Keratinocyte (primary cell): ENCODE data around the gene GPR37L1. TPM values are rescaled to one million over a fixed set of nuclear protein-coding genes. Genes with fewer than 3 reads are reported as not detected.
"Not testable (repeated sequence)": the region's sequence is repeated elsewhere in the genome, so short reads cannot be mapped to it uniquely, and the experiment has no call there.

Source experiments
- DNase-seq: peaks from one replicate; pipeline ENCODE4 v3.0.0-alpha.2; 2011; ENCODE audit warnings: low read depth, missing footprints, low spot score
- FAIRE-seq: peaks from 2 replicates; lab custom pipeline; 2011; peaks lifted over from hg19 to GRCh38; lab: Jason Lieb, UNC
- H2AFZ ChIP-seq: 2 replicates; pipeline ENCODE4 v1.6.0; 2012; ENCODE audit warnings: low read length, control low read depth, inconsistent platforms; ENCODE audit not compliant: control insufficient read depth
- H3K27ac ChIP-seq: 2 replicates; pipeline ENCODE4 v1.5.1; 2011; ENCODE audit warnings: low read length; ENCODE audit not compliant: control insufficient read depth, insufficient read depth
- H3K27me3 ChIP-seq: 3 replicates; pipeline ENCODE4 v1.6.0; 2011; ENCODE audit warnings: low read length; ENCODE audit not compliant: control insufficient read depth, insufficient read depth; ENCODE audit errors: extremely low read depth
- H3K36me3 ChIP-seq, 2 experiments: 2 replicates in 1 of 2; 3 replicates in 1 of 2; pipeline ENCODE4 v1.5.1; 2011; ENCODE audit warnings: low read length in 2 of 2, mild to moderate bottlenecking in 1 of 2; ENCODE audit not compliant: control insufficient read depth in 2 of 2, insufficient read depth in 2 of 2; ENCODE audit errors: extremely low read depth in 1 of 2
- H3K4me1 ChIP-seq: 3 replicates; pipeline ENCODE4 v1.5.1; 2011; ENCODE audit warnings: low read length; ENCODE audit not compliant: control insufficient read depth, insufficient read depth; ENCODE audit errors: extremely low read depth
- H3K4me2 ChIP-seq: 3 replicates; pipeline ENCODE4 v1.6.0; 2011; ENCODE audit warnings: low read depth, low read length; ENCODE audit not compliant: control insufficient read depth, insufficient read depth; ENCODE audit errors: extremely low read depth
- H3K4me3 ChIP-seq, 3 experiments: fragments of 200-600 bp in 1 of 3; sonication (generic) in 1 of 3; 2 replicates in 2 of 3; 3 replicates in 1 of 3; pipeline ENCODE4 v1.5.1; 2011 to 2016; ENCODE audit warnings: low read length in 3 of 3, mild to moderate bottlenecking in 3 of 3, control low read depth in 2 of 3, inconsistent platforms in 1 of 3, low read depth in 1 of 3, mixed read lengths in 1 of 3, mixed run types in 1 of 3, moderate library complexity in 1 of 3; ENCODE audit not compliant: control insufficient read depth in 2 of 3, insufficient read depth in 2 of 3; ENCODE audit errors: extremely low read depth in 1 of 3
- H3K79me2 ChIP-seq: 2 replicates; pipeline ENCODE4 v1.6.0; 2012; ENCODE audit warnings: low read length; ENCODE audit not compliant: control insufficient read depth, insufficient read depth
- H3K9ac ChIP-seq: 3 replicates; pipeline ENCODE4 v1.6.0; 2011; ENCODE audit warnings: low read length; ENCODE audit not compliant: control insufficient read depth, insufficient read depth; ENCODE audit errors: extremely low read depth
- H3K9me1 ChIP-seq: 3 replicates; pipeline ENCODE4 v1.6.0; 2011; ENCODE audit warnings: low read length; ENCODE audit not compliant: control insufficient read depth, insufficient read depth; ENCODE audit errors: extremely low read depth
- H3K9me3 ChIP-seq: 2 replicates; pipeline ENCODE4 v1.5.1; 2012; ENCODE audit warnings: low read depth, low read length; ENCODE audit not compliant: control insufficient read depth
- H4K20me1 ChIP-seq: 3 replicates; pipeline ENCODE4 v1.6.0; 2011; ENCODE audit warnings: low read length; ENCODE audit not compliant: control insufficient read depth, insufficient read depth; ENCODE audit errors: extremely low read depth
- EZH2 ChIP-seq: IDR thresholded peaks from one replicate; pipeline ENCODE4 v1.6.1; 2012; ENCODE audit warnings: inconsistent platforms, mild to moderate bottlenecking, low read length, moderate library complexity
- dilution Hi-C: fragments of 300-500 bp; cut with MboI; formaldehyde crosslinking; loops from one replicate; pipeline ENCODE4 v1.7.0; 2020; ENCODE audit warnings: low sequenced_read_pairs; ENCODE audit not compliant: extremely low pct_ligation_motif_present
- polyA plus RNA-seq, 5 experiments: library from polyadenylated mRNA; depleted of rRNA in 3 of 5; stranded (reverse) in 3 of 5; stranded (forward) in 1 of 5; unstranded in 1 of 5; fragments of >200 nt; gene quantifications; 1 replicate in 1 of 5; 2 replicates in 3 of 5; 3 replicates in 1 of 5; pipeline versions ENCODE4 v1.2.1 to v1.2.3, GENCODE V29; 2011 to 2012; ENCODE audit warnings: missing spikeins in 2 of 5, low read depth in 1 of 5, low replicate concordance in 1 of 5
- TF ChIP-seq, protein P1 (sequence below), 3 experiments: IDR thresholded peaks in 1 of 3; conservative IDR thresholded peaks in 1 of 3; optimal IDR thresholded peaks in 1 of 3; 2 replicates in 2 of 3; 3 replicates in 1 of 3; pipeline versions ENCODE3 to v1.5.1; 2011; ENCODE audit warnings: low read length in 3 of 3, mild to moderate bottlenecking in 3 of 3, moderate library complexity in 2 of 3, control low read depth in 1 of 3, inconsistent platforms in 1 of 3; ENCODE audit not compliant: insufficient read depth in 2 of 3; ENCODE audit errors: extremely low read depth in 1 of 3

GPR37L1 gene
- polyA plus RNA-seq, 1 donor (not counting 4 experiments of a cell fraction or from before 2014, with no cell fraction given) = not detected

DNA sequence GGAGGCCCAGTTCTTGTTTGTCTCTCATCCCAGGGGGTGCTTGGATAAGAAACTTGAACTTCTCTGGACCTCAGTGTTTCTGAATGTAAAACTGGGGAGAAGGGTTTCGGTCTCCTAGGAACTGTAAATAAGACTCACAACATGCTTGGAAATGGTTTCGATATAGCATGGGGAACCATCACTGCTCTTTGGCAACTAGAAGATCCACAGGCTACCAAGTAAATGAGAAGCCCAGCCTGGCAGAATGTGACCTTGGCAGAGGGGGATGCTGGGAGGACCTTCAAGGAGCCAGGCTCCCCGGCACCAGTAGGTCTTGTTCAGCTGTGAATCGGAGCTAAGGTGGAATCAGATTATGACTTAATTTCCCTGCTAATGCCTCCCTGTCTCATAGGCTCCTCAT, 18.1 kb downstream of the GPR37L1 start:
- Histone ChIP-seq H2AFZ (no peak overlapping the region), H3K9me1 (no peaks in the 10 kb centered on the region), H3K36me3 (peaks cover 7 to 9% of the 10 kb centered on the region in 2 experiments), H3K4me3 (no peak overlapping the region), H3K27me3 (no peaks in the 10 kb centered on the region), H3K4me2 (no peak overlapping the region), H3K27ac (no peak overlapping the region), H4K20me1 (peaks cover 9% of the 10 kb centered on the region), H3K9ac (no peak overlapping the region), H3K79me2 (peaks cover 64% of the 10 kb centered on the region), H3K4me1 (peaks cover 14% of the 10 kb centered on the region), H3K9me3 (no peaks in the 10 kb centered on the region)
- dilution Hi-C loops = no loop called here
- DNase-seq (no peak), FAIRE-seq (no peak)
- TF ChIP-seq EZH2 = no peak
- TF ChIP-seq, protein P1, sequence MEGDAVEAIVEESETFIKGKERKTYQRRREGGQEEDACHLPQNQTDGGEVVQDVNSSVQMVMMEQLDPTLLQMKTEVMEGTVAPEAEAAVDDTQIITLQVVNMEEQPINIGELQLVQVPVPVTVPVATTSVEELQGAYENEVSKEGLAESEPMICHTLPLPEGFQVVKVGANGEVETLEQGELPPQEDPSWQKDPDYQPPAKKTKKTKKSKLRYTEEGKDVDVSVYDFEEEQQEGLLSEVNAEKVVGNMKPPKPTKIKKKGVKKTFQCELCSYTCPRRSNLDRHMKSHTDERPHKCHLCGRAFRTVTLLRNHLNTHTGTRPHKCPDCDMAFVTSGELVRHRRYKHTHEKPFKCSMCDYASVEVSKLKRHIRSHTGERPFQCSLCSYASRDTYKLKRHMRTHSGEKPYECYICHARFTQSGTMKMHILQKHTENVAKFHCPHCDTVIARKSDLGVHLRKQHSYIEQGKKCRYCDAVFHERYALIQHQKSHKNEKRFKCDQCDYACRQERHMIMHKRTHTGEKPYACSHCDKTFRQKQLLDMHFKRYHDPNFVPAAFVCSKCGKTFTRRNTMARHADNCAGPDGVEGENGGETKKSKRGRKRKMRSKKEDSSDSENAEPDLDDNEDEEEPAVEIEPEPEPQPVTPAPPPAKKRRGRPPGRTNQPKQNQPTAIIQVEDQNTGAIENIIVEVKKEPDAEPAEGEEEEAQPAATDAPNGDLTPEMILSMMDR (optimal IDR thresholded peaks at IDR 0.05 in 1 of 3, IDR thresholded peaks at IDR 0.05 in 1 of 3, conservative IDR thresholded peaks at IDR 0.05 in 1 of 3; ENCODE audit: extremely low read depth in 1 of 3, insufficient read depth in 2 of 3, low read length in 3 of 3) = no peak

DNA sequence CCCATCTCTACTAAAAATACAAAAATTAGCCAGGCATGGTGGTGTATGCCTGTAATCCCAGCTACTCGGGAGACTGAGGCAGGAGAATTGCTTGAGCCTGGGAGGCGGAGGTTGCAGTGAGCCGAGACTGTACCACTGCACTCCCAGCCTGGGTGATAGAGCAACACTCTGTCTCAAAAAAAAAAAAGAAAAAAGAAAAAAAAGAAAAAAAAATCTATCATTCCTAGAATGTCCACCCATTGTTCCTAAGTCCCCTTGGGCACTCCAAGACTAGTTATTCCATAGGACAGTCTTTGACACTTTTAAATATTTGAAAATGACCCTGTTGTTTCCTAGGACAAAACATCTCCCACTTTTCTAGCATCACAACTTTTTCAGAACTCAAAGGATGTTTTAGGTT, 18.8 kb downstream of the GPR37L1 start:
- H3K4me3 ChIP-seq, H3K9me1 ChIP-seq, dilution Hi-C loops, FAIRE-seq, H3K36me3 ChIP-seq, H3K9me3 ChIP-seq, DNase-seq, H3K27me3 ChIP-seq, H3K4me2 ChIP-seq, H3K27ac ChIP-seq, H3K9ac ChIP-seq, H2AFZ ChIP-seq, H4K20me1 ChIP-seq: not testable (repeated sequence)
- Histone ChIP-seq H3K4me1 (peaks cover 14% of the 10 kb centered on the region), H3K79me2 (peaks cover 64% of the 10 kb centered on the region)
